ENCODE results near the gene CTF1.

CTF1 gene

DNA sequence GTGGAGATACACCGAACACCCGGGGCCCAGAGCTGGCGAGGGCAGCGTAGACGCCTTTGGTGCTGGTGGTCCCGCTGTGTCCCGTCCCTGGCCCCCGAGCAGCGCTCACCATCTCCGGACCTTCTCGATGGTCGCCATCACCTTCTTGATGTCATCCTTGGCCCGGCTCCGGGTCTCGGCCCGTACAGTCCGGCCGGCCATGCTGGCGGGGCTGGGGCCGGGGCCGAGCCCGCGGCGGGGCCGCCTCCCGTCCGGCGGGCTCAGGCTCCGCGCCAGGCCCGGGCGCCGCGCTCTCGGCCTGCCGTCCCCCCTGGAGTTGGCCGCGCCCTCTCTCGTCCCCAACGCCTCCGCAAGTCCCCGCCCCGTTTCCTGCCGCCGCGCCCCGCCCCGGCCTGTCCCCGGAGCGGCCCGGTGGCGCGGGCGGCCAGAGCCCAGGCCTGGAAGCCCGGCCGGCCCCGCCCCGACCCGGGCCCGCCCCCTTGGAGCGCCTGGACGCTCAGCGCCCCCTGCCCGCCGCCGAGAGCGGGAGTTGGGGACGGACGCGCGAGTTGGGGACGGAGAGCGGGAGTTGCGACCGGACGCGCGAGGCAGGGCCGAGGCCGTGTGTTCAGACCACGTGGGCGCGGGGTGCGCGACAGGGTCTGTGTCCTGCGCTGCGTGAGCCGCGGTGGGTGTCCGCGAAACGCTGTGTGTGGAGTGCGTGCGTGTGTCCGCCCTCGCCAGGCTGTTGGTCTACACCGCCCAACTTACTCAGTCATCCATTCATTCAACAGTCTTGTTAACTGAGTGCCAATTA is 2.5 kb upstream of the CTF1 start, which contains the start of gene BCL7C:
Gene BCL7C, minus strand, starts transcription at position 334 of the 796 bp plus-strand sequence. Its CDS starts 133 bp downstream, at position 201.
- no peak for TF ChIP-seq ZNF274 (IDR thresholded peaks at IDR 0.05; ENCODE audit: low read depth, low read length)

DNA sequence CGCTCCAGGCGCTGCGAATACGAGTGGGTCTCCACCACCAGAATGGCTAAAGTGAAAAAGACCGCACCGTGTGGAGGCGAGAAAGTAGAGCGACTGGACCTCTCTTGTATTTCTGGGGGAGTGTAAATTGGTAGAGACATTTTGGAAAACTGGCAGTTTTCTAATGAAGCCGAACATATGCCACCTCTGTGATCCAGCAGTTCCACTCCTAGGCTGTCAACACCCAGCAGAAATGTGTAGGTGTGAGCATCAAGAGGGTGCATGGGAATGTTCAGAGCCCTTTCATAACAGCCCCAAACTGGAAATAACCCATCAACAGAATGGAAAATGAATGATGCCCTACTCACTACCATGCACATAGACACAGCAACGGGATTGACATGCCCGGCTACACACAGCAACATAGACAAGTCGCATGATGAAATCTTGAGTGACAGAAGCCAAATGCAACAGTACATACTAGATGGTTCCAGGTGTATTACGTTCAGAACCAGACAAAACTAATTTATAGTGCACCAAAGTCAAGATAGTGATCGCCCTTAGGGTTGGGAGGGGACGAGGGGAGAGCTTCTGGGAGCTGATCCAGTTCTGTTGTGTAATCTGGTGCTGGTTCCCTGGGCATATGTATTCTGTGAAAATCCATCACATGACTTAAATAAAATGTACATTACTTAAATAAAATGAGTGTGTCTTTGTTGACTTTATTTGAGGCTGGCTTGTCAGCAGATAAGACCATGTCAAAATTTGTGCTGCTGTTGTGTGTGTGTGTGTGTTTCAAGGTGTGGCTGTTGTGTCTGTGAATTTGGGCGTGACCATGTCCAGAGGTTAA is 1.7 kb upstream of the CTF1 start:
- TF ChIP-seq ZNF274 (IDR thresholded peaks at IDR 0.05; ENCODE audit: low read depth, low read length): no peak
- peak overlapping the region; percentile 24; the same call in 1 of the 2 replicates for H3K4me3 ChIP-seq (ENCODE audit: low read length)

More for the DNA sequence above, 2.5 kb upstream of the CTF1 start, which contains the start of gene BCL7C:
- H3K4me3 ChIP-seq (ENCODE audit: low read length): peak within 1 kb of the TSS; percentile 69

DNA sequence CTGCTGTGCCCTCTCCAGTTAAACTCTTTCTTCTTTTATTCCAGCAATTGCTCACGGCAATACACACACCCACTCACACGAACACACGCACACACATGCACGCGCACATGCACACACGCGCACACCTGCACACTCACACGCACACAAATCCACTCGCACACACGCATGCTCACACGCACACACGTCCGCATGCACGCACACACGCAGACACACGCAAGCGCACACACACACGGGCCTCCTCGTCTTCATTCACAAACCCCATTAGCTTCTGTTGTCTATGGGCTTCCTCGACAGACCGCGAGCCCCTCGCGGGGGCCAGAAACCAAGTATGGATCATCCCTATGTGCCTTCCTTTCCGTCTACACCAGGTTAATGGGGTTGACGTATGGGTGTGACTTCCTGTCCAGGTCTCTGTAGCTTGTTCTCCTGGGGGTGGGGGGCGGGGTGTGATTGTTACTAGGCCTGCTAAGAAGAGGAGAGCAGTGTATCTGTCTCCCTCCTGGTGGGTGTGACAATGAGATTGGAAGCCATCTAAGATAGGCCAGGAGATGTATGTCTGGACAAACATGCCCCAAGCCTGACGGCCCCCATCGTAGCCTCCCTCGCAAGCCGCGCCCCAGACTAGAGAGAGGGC is 670 bp upstream of the CTF1 start:
- TF ChIP-seq ZNF274 (IDR thresholded peaks at IDR 0.05; ENCODE audit: low read depth, low read length): no peak
- H3K4me3 ChIP-seq (ENCODE audit: low read length): no peak overlapping the region

DNA sequence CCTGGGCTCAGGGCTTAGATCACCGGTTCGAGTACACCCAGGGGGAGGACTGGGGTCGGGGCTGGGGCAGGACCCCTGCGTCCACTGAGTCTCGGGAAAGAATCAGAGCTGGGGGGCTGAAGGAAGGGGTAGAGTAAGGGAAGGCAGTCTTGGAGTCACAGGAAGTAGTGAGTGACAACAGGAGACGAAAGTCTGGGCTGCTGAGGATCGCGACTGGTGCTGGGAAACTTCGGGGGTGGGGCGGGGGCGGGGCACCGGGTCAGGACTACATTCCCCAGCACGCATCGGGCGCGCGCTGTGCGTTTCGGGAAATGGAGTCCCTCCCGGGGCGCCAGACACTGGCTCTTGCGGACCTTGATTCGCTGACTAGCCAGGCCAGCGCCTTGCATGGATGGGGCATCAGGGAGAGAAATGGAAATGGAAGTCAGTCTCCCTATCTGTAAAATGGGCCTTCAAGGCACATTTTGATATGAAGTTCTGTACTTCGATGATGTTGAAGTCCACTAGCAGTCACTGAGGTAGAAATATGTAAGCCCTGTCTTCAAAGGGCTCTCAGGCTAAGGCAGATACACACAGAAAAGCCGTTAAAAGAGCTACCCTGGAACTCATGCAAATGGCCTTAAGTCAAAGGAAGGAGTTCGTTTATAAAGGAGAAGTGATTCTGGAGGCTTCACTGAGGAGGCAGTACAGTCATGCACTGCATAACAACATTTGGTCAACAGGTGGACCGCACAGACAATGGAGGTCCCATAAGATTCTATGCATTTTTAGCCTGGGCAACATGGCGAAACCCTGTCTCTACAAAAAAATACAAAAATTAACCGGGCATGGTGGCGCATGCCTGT is 697 bp downstream of the CTF1 start:
- H3K4me3 ChIP-seq (ENCODE audit: low read length): peak overlapping the region; percentile 21; the same call in 1 of the 2 replicates
- TF ChIP-seq ZNF274 (IDR thresholded peaks at IDR 0.05; ENCODE audit: low read depth, low read length): no peak

DNA sequence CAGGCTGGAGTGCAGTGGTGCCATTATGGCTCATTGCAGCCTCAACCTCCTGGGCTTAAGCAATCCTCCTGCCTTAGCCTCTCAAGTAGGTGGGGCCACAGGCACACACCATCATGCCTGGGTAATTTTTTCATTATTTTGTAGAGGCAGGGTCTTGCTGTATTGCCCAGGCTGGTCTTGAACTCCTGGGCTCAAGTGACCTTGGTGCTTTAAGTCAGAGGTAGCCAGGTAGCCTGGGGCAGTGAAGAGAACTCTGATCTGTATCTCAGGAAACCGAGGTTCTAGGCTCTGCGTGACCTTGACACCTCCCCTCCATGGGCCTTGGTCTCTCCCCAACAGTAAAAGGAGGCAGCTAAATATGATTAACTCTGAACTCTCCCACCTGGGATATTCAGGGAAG is 3.4 kb downstream of the CTF1 start:
- H3K4me3 ChIP-seq (ENCODE audit: low read length): no peak overlapping the region
- no peak for TF ChIP-seq ZNF274 (IDR thresholded peaks at IDR 0.05; ENCODE audit: low read depth, low read length)

GRCh38 chr16:30900588-30900987 is 4.2 kb downstream of the CTF1 start:
- no peak overlapping the region for H3K4me3 ChIP-seq (ENCODE audit: low read length)
- no peak for TF ChIP-seq ZNF274 (IDR thresholded peaks at IDR 0.05; ENCODE audit: low read depth, low read length)

- H3K4me3 ChIP-seq (ENCODE audit: low read length): peak overlapping the region; percentile 51; the same call in 1 of the 2 replicates
Measured at GRCh38 chr16:30901201-30902028, 5.0 kb downstream of the CTF1 start.

DNA sequence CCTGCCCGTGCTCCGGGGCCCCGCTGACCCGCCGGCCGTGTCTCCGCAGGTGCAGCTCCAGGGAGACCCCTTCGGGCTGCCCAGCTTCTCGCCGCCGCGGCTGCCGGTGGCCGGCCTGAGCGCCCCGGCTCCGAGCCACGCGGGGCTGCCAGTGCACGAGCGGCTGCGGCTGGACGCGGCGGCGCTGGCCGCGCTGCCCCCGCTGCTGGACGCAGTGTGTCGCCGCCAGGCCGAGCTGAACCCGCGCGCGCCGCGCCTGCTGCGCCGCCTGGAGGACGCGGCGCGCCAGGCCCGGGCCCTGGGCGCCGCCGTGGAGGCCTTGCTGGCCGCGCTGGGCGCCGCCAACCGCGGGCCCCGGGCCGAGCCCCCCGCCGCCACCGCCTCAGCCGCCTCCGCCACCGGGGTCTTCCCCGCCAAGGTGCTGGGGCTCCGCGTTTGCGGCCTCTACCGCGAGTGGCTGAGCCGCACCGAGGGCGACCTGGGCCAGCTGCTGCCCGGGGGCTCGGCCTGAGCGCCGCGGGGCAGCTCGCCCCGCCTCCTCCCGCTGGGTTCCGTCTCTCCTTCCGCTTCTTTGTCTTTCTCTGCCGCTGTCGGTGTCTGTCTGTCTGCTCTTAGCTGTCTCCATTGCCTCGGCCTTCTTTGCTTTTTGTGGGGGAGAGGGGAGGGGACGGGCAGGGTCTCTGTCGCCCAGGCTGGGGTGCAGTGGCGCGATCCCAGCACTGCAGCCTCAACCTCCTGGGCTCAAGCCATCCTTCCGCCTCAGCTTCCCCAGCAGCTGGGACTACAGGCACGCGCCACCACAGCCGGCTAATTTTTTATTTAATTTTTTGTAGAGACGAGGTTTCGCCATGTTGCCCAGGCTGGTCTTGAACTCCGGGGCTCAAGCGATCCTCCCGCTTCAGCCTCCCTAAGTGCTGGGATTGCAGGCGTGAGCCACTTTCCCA is 5.9 kb downstream of the CTF1 start:
- no peak for TF ChIP-seq ZNF274 (IDR thresholded peaks at IDR 0.05; ENCODE audit: low read depth, low read length)
- peak overlapping the region; percentile 51; the same call in 1 of the 2 replicates for H3K4me3 ChIP-seq (ENCODE audit: low read length)

More at GRCh38 chr16:30901201-30902028, 5.0 kb downstream of the CTF1 start:
- no peak for TF ChIP-seq ZNF274 (IDR thresholded peaks at IDR 0.05; ENCODE audit: low read depth, low read length)

DNA sequence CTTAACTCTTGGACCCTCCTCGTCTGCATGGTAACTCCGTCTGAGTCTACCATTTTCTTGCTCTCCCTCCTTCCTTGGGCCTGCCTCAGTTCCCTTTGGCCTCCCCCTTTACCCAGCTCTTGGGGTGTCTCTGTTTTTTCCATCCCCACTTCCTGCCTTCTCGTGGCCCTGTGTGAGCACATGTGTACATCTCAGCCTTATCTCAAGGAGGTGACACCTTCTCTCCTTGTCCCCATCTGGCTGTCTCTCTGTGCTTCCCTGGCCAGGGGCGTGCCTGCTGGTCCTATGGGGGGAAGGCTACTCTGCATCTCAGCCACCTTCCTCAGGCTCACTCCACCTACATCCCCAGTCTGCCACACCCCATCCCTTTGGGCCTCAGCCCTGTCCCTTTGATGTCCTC is 6.6 kb downstream of the CTF1 start:
- H3K4me3 ChIP-seq (ENCODE audit: low read length): no peak overlapping the region
- no peak for TF ChIP-seq ZNF274 (IDR thresholded peaks at IDR 0.05; ENCODE audit: low read depth, low read length)

- H3K4me3 ChIP-seq (ENCODE audit: low read length): no peak overlapping the region
- no peak for TF ChIP-seq ZNF274 (IDR thresholded peaks at IDR 0.05; ENCODE audit: low read depth, low read length)
Measured at GRCh38 chr16:30903596-30903995, 7.2 kb downstream of the CTF1 start.

GRCh38 chr16:30904114-30904780 is 7.8 kb downstream of the CTF1 start:
- H3K4me3 ChIP-seq (ENCODE audit: low read length): no peak overlapping the region
- no peak for TF ChIP-seq ZNF274 (IDR thresholded peaks at IDR 0.05; ENCODE audit: low read depth, low read length)
